HG02981 (cell line): ENCODE results near the gene MSMB.
"Not testable (repeated sequence)": the region's sequence is repeated elsewhere in the genome, so short reads cannot be mapped to it uniquely, and the experiment has no call there.

ENCODE experiments used
- ATAC-seq: cut with Tn5 transposase; IDR thresholded peaks from one replicate; pipeline ENCODE4 v1.9.1; 2021; ENCODE audit warnings: mild to moderate bottlenecking, moderate library complexity; ENCODE audit not compliant: unreplicated experiment

MSMB gene

DNA sequence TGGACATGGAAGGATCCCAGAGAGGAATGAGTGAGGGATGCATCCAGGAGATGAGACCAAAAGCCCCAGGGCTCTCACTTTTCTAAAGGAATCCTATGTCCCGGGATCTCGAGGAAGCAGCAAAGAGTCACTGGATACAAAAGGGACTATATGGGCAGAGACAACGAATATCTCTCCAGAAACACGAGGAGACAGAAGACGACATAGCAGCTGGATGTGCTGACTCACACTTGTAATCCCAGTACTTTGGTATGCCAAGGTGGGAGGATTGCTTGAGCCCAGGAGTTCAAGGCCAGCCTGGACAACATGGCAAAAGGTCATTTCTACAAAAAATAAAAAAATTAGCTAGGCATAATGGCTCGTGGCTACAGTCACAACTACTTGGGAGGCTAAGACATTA, 24.7 kb upstream of the MSMB start:
- ATAC-seq: no peak

DNA sequence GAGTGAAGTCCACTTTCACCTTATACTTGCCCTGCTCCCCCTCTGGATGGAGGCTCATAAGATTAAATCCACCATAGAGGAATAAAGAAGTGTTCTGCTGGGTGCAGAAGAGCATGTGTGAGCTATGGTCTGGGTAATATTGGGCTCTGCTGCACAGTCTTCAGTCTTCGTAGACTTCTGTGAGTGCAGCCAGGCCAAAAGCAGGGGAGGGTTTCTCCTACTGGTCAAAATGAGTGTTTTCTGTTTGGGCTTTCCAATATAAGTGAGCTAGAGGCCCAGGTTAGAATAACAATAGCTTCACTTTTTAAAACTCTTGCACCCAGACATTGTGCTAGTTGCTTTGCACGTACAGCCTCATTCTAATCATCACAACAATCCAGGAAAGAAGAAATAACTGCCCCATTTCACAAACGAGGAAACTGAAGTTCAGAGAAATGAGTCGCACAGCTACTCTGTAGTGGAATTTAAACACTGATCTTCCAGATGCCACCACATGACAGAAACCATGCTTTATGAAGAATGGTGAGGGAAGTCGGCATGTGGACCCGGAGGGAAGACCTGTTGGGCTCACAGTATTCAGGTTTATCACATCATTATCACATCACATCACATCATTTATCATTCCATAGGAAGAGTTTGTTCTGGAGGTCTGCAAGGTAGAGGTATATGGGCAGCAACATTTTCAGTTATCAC, 23.8 kb upstream of the MSMB start:
- ATAC-seq: no peak

DNA sequence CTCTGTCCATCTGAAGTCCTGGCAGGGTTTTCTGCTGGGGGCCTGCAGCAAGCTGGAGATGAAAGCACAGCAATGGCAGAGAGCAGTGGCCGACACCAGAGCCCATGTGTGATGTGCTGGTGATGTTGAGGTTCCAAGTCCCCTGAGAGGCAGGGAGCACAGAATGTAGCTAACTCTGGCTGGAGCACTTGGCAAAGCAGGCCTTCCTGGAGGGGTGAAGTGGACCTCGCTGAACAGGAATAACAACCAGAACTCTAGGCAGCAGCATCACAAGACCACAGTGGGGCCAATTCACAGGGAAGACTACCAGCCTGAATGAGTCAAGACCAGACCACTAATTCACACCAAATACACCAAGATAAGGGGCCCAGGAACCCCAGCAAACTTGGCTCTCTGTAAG, 22.8 kb upstream of the MSMB start:
- ATAC-seq: no peak

DNA sequence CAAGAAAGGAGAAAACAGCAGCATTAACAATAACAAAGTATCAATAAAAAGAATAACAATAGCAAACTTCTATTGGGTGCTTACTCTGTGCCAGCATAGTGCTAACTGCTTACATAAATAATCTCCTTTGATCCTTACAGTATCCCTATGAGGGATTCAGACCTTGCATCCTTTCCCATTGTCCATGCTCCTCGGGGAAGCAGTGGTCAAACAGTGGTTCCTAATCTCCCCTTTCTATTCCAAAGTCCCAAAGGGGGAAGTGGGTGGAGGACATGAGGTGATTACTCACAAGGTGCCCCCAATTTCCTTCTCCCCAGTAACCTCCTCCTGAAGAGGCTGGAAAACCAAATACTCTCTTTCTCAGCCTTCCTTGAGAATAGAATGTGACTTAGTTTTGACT, 22.0 kb upstream of the MSMB start:
- no peak for ATAC-seq

DNA sequence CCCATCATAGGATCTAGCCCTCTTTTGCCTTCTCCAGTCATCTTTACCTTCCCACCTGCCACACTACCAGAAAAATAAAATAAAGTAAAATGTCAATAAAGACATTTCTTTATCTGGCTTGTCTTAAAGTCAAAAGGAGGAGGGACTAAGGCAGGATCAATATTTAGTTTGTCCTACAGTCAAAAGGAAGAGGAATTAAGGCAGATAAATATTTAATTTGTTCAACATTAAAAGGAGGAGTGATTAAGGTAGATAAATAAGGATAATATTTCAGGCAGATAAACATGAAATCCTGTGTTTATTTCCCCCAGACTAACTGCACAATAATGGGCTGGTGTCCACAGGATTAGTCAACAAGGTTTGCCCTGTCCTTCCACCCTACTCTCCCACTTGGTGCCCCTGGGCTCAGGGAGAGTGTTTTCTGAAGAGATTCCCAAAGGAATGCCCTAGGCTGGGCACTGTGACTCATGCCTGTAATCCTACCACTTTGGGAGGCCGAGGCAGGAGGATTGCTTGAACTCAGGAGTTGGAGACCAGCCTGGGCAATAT, 18.3 kb upstream of the MSMB start:
- ATAC-seq: no peak

DNA sequence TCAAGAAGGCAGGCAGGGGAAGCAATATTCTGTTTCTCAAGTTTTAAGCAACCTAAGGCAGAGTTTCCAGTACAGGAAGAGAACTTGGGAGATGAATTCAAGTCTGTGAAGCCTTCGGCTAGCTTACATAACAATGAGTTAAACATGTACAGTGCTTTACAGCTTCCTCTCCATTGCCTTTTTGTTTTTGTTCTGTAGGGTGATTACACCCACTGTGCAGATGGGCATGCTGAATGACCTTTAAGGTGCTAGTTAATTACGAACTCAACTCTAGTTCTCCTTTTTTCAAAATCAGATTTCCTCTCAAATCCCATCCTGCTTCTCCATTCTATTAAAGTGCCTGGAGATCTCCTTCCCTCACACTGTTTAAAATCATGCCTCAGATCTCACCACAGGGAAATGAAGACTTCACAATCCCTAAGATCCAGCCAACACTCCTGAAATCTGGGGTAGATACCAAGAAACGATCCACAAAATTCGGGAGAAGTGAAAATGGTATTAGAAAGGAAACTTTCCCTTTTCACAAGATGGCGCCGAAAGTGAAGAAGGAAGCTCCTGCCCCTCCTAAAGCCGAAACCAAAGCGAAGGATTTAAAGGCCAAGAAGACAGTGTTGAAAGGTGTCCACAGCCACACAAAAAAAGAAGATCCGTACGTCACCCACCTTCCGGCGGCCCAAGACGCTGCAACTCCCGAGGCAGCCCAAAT, 16.8 kb upstream of the MSMB start:
- ATAC-seq: no peak

DNA sequence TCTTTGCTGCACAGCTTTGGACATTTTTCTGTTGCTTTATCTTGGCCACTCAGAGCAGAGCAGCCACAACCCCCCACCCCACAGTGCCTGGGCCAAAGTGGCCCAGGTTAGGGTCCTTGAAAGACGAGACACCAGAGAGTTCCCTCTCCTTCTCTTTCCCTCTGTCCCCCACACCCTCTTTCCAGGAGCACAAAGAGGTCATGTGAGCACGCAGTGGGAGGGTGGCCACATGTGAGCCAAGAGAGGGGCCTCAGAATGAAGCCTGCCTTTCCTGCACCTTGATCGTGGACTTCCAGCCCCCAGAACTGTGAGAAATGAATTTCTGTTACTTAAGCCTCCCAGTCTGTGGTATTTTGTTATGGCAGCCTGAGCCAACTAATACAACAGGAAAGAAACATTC, 14.6 kb upstream of the MSMB start:
- no peak for ATAC-seq

DNA sequence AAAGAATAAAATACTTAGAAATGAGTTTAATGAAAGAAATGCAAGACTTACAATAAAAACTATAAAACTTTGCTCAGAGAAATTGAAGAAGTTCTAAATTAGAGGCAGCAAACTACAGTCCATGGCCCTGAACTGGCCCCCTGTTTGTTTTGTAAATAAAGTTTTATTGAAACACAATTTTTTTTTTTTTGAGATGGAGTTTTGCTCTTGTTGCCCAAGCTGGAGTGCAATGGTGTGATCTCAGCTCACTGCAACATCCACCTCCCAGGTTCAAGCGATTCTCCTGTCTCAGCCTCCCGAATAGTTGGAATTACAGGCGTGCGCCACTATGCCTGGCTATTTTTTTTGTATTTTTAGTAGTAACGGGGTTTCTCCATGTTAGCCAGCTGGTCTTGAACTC, 11.9 kb upstream of the MSMB start:
- ATAC-seq: not testable (repeated sequence)

DNA sequence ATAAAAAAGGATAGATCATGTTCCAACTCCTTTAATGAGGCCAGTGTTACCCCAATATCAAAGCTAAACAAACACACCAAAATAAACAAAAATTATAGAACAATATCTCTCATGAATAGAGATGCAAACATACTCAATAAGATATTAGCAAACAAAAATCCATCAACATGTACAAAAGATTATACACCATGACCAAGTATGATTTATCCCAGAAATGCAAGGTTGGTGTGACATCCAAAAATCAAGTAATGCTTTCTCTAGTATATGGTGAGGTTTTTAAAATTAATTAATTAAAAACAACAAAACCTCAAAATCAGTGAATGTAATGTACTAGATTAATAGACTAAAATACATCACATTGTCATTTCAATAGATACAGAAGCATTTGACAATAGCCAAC, 11.0 kb upstream of the MSMB start:
- ATAC-seq: no peak

DNA sequence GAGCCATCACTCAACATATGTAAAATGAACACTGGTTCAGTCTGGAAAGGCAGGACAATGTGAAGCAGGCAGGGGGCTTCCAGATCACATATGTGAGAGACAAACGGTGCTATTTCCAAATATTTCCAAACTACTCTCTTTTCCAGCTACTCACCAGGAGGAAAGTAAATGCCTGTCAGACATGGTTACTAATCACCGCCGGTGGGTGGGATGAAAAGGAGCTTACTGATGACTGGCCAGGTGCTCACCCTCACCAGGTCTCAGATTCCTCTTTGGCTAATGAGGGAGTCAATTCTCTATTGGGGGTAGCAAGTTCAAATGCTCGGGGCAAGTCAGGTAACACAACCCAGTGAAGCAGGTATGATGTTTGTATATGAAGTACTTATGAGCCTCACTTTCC, 9.7 kb upstream of the MSMB start:
- ATAC-seq: no peak

DNA sequence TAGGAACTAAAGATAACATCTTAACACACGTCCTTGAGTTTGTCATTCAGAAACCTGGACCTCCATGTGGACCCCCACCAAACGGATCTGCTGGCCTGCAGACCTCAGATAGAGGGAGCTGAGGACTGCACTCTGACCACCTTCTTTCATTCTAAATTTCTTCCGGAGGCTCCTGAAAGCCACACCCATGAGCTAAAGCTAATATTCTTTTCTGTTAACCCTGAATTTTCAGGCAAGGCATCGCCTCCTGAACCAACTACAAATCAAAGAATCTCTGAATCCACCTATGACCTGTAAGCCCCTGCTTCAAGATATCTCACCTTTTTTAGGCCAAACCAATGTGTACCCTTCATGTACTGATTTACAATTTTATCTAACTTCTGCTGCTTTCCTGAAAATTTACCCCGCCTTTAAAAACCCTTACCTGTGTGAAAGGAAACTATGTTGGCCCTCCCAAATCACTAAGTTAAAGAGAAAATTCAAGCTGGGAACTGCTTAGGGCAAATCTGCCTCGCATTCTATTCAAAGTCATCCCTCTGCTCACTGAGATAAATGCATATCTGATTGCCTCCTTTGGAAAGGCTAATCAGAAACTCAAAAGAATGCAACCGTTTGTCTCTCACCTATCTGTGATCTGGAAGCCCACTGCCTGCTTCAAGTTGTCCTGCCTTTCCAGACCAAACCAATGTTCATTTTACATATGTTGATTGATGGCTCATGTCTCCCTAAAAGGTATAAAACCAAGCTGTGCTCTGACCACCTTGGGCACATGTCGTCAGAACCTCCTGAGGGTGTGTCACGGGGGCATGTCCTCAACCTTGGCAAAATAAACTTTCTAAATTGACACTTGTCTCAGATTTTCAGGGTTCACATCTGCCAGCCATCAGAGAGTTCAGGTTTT, 7.7 kb upstream of the MSMB start:
- no peak for ATAC-seq

DNA sequence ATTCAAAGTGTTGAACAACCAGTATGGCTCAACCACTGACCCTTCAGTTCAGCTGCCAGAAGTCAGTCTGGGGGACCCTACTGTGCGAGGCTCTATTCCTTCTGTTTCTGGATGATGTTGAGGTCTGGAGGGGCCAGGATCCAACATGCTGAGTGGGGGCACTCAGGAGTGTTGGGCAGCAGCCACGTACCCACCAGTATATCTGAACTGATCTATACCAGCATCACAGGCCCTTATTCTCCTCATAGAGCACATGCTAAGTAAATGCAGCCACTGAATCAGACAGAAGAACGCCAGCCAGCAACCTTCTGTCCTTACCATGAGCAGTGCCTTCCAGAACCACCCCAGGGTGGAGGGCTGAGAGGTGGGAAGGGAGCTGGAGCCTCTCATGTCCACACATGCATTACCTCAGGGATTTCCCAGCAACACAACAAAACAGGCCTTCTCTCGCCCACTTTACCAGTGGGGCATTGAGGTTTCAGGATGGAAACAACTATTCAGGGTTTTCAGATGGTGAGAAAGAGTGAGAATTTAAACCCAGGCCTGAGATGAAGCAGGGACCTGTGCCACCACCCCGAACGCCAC, 6.8 kb upstream of the MSMB start:
- no peak for ATAC-seq

DNA sequence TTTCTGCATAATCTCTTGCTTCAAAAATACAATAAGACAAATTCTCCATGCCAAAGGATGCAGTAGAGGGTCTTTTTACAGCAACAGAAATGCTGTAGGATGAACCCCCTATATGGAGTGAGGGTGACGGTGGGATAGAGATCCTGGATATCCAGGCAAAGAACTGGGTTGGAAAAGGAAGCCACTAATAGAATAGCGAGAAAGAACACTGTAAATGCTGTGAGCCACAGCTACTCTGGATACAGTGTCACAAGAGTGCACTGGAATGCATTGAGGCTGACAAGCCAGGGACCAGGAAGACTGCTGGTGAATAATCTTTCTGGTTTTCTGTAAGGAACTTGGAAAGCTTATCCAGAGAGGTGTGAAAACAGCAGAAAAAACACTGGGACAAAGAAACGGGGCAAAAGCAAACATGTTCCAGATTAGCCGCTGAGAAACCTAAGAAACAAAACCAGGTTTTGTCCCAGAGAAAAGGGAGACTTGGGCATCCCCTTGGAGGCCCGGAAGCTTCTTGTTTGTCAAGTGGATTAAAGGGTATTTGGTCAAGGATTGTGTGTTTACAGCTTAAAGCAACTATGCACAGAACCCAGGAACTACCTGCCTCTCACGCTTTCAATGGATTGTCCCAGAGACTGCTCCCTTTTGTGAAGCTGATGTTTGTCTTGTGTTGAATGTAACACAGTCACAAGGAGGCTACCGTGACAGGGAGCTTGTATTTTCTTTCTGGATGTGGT, 6.2 kb upstream of the MSMB start:
- no peak for ATAC-seq

DNA sequence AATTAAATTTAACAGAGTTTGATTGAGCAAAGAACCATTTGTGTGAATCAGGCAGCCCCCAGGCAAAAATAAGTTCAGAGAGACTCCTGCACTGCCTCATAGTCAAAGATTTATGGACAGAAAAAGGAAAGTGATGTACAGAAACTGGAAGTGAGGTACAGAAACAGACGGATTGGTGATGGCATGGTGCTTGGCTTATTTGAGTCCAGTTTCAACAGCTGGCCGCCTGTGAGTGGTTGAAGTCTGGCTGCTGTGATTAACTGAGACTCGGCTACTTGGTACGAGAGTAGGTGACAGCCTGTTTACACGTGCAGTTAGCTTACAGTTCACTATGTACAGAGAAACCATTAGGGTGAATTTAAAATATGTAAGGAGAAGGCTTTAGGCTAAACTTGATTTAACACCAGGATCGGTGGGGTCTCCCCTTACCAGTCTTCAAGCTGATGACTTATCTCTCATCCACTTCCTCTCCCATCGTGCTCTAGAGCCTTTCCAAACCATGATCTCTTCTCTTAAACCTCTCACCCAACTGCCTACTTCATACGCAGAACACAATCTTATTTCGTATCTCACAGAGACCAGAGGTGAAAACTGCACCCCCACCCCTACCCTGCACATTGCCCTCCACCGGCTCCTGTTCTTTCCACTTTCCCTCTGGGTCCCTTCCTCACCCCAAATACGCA, 5.0 kb upstream of the MSMB start:
- no peak for ATAC-seq

DNA sequence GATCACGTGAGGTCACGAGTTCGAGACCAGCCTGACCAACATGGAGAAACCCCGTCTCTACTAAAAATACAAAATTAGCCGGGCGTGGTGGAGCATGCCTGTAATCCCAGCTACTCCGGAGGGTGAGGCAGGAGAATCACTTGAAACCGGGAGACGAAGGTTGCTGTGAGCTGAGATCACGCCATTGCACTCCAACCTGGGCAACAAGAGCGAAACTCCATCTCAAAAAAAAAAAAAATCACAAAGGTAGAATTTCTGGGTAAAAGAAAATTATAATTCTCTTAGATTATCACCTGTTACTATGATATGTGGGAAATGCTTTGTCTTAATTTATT, 3.4 kb upstream of the MSMB start:
- ATAC-seq: not testable (repeated sequence)

DNA sequence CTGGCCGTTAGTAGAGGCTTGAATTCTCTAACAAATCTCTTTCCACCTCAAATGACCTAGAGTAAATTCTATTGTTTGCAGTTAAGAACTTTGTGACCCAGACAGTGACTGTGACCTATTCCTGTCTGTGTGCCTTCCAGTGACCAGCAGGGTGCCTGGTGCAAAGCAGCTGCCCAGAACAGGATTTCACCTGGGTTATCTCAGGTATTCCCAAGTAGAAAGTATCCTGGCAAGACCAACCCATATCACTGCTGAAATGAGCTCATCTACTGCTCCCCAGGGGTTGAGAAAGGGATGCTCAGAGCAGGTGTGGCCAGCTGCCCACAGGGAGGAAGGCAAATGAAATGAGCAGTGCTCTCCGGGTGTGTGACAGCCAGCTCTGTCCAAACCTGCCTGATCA, 2.1 kb upstream of the MSMB start:
- ATAC-seq: no peak

DNA sequence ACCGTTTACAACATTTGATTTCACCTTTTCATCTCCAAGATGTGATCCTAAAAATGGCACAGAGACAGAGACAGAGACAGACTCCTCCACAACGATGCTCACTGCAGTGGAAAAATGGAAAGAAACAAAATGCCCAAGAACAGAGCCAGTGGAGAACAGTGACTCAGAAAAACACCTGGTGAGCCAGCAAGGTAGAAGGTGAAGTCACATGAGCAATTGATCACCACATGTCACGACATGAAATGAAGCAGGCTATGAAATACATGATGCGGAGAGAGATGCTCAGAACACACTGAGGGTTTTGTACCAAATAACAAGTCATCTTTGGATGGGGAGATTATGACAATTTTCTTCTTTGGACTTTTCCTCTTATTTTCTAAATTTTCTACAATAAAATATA, 3.5 kb downstream of the MSMB start:
- ATAC-seq: no peak

DNA sequence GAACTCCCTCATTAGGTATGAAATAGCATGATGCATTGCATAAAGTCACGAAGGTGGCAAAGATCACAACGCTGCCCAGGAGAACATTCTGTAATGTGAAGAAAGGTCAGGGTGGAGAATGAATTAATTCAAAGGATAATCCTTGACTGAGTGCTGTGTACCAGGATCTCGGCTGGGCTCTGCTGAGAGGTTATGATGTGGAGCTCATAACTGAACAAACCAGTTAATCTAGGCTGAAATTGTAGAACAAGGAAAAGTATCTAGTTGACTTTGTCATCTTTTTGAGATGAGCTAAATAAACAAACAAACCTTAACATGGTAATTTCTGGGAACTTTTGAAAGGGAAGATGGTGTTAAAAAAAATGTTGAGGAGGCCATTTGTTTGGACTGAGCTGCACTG, 6.1 kb downstream of the MSMB start:
- ATAC-seq: no peak

DNA sequence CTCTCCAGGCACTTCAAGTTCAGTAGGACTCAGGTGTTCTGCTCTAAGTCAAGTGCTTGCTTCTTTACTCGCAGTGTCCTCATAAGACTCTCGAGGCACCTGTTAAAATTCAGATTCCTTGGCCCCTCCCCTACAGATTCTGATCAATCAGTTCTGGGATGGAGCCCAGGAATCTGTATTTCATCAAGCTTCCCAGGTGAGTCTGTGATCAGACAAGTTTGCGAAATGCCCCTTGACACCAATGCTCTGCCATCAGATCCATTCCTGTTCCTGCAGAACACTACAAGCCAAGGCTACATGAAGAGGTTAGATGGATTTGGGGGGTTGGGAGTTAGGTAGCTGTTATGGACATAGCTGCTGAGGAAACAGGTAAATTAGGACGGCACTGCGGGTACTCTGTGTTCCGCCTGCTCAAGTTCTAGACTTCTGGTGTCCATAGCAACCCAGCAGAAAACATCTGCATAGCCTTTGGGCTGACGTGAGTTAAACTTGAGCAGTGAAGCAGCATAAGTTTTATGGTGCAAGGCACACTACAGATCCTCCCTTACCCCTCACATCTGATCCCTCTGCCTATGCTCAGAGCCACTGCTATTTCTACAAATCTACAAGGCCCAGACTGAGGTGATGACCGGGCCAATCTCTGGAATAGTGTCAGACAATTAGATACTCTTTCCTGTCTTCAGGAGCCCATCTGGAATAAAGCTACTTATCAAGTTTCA, 8.8 kb downstream of the MSMB start:
- no peak for ATAC-seq
